K562 (cell line): ENCODE data around the gene PLPP1. TPM values are rescaled to one million over a fixed set of nuclear protein-coding genes. Genes with fewer than 3 reads are reported as not detected.

ENCODE experiments used
- JUND ChIP-seq, 2 experiments: IDR thresholded peaks; 2 replicates in 1 of 2; 3 replicates in 1 of 2; pipeline ENCODE4 v1.6.1; 2011; ENCODE audit warnings: borderline replicate concordance in 2 of 2, low read depth in 2 of 2, low read length in 2 of 2, improper control_type of control experiment in 1 of 2, missing biosample characterization in 1 of 2, missing genetic modification characterization in 1 of 2, missing genetic modification reagents in 1 of 2
- L3MBTL2 ChIP-seq: fragments of 450-650 bp; IDR thresholded peaks from 2 replicates; pipeline ENCODE4 v1.6.1; 2016; ENCODE audit warnings: mild to moderate bottlenecking, moderate library complexity
- NFE2 ChIP-seq: IDR thresholded peaks from 2 replicates; pipeline ENCODE4 v1.6.1; 2014; ENCODE audit warnings: antibody characterized with exemption, low read depth
- RNF2 ChIP-seq: sonication (generic); IDR thresholded peaks from 2 replicates; pipeline ENCODE4 v1.6.1; 2016
- ZNF212 ChIP-seq: fragments of 450-650 bp; formaldehyde crosslinking; IDR thresholded peaks from 2 replicates; pipeline ENCODE4 v1.4.0; 2020; ENCODE audit warnings: mild to moderate bottlenecking
- ZNF282 ChIP-seq: sonication (generic); formaldehyde crosslinking; IDR thresholded peaks from 2 replicates; pipeline ENCODE4 v1.8.1; 2023; ENCODE audit warnings: missing genetic modification reagents
- ZNF311 ChIP-seq: fragments of 250-450 bp; sonication (Bioruptor Pico); IDR thresholded peaks from 2 replicates; pipeline ENCODE4 v1.4.0; 2020; ENCODE audit warnings: mild to moderate bottlenecking, moderate library complexity
- ZNF436 ChIP-seq: fragments of 250-450, 450-650 bp; sonication (Bioruptor Pico); formaldehyde crosslinking; IDR thresholded peaks from 2 replicates; pipeline ENCODE4 v1.7.0; 2020; ENCODE audit warnings: mild to moderate bottlenecking
- polyA plus RNA-seq, 8 experiments: library from polyadenylated mRNA; depleted of rRNA in 4 of 8; stranded (reverse) in 5 of 8; unstranded in 3 of 8; fragments of >200 nt; fragmentation: Nextera tagmentation in 2 of 8; fragmentation: Illumina TruSeq in 1 of 8; extraction: Ambion mirVana in 2 of 8; extraction: Trizol in 1 of 8; gene quantifications; 2 replicates each; pipeline versions ENCODE4 v1.2.1 to v1.2.3, GENCODE V29; 2011 to 2014; ENCODE audit warnings: inconsistent platforms in 1 of 8, missing spikeins in 1 of 8
- total RNA-seq, 7 experiments: library from RNA; depleted of rRNA in 6 of 7; stranded (reverse); fragments of >200 nt in 6 of 7; fragmentation: Illumina TruSeq in 2 of 7; extraction: Trizol in 2 of 7; gene quantifications; 2 replicates each; pipeline versions ENCODE4 v1.2.1 to v1.2.3, GENCODE V29; 2011 to 2021; ENCODE audit warnings: low replicate concordance in 1 of 7
- TF ChIP-seq, protein P1 (sequence below), 2 experiments: fragments of 200-800 bp in 1 of 2; sonication (Bioruptor generic) in 1 of 2; sonication (generic) in 1 of 2; formaldehyde crosslinking in 1 of 2; IDR thresholded peaks in 1 of 2; conservative IDR thresholded peaks in 1 of 2; 2 replicates each; pipeline versions ENCODE4 v1.5.0 to v1.6.1; 2016 to 2020; ENCODE audit warnings: missing compliant biosample characterization in 1 of 2, missing genetic modification characterization in 1 of 2, missing genetic modification reagents in 1 of 2
- TF ChIP-seq, protein P2 (sequence below), 2 experiments: fragments of 450-650 bp; formaldehyde crosslinking in 1 of 2; IDR thresholded peaks; 2 replicates each; pipeline versions ENCODE4 v1.4.0 to v1.6.1; 2014 to 2020; ENCODE audit warnings: mild to moderate bottlenecking in 2 of 2, borderline replicate concordance in 1 of 2, low read depth in 1 of 2

The PLPP1 gene
- total and polyA plus RNA-seq, 9 of the 15 experiments (the other 6 are each of a cell fraction or from before 2014, with no cell fraction given), result 0.04 to 0.24 (median 0.04) TPM; not detected in 6

DNA sequence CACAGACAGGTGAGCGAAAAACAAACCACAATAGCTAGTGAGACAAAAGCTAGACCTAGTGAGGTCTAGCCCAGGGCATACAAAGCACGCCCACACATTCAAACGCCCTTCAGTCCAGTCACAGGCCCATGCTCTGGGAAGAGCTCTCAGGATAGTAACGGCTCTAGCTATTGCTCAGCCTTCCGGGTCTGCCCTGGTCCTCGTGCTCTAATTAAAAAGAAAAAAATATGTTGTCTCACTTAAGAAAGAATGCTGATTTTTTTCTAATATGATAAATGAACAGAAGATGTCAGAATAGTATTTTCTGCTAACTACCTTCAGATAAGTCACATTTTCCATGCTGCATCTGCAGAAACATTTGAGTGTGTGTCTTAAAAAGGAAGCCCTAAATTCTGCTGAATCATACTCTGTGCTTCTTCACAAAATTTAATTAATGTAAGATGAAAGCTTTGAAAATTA is 94.5 kb downstream of the PLPP1 start (continued):
- TF ChIP-seq, protein P1, sequence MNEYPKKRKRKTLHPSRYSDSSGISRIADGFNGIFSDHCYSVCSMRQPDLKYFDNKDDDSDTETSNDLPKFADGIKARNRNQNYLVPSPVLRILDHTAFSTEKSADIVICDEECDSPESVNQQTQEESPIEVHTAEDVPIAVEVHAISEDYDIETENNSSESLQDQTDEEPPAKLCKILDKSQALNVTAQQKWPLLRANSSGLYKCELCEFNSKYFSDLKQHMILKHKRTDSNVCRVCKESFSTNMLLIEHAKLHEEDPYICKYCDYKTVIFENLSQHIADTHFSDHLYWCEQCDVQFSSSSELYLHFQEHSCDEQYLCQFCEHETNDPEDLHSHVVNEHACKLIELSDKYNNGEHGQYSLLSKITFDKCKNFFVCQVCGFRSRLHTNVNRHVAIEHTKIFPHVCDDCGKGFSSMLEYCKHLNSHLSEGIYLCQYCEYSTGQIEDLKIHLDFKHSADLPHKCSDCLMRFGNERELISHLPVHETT (CRISPR knock-in tag; conservative IDR thresholded peaks at IDR 0.05 in 1 of 2, IDR thresholded peaks at IDR 0.05 in 1 of 2), result no peak
- TF ChIP-seq ZNF282 (CRISPR knock-in tag) (no peak), NFE2 (peak; percentile 83), JUND (IDR thresholded peaks at IDR 0.05; ENCODE audit: borderline replicate concordance, low read depth, low read length) (no peak), JUND (tag; IDR thresholded peaks at IDR 0.05; ENCODE audit: borderline replicate concordance, low read depth, low read length) (peak; percentile 62; the same call in 1 of the 3 replicates), ZNF212 (CRISPR knock-in tag) (no peak), L3MBTL2 (peak; percentile 44; the same call in 1 of the 2 replicates), ZNF311 (CRISPR knock-in tag) (no peak), ZNF436 (CRISPR knock-in tag) (no peak), RNF2 (no peak)
- TF ChIP-seq, protein P2, sequence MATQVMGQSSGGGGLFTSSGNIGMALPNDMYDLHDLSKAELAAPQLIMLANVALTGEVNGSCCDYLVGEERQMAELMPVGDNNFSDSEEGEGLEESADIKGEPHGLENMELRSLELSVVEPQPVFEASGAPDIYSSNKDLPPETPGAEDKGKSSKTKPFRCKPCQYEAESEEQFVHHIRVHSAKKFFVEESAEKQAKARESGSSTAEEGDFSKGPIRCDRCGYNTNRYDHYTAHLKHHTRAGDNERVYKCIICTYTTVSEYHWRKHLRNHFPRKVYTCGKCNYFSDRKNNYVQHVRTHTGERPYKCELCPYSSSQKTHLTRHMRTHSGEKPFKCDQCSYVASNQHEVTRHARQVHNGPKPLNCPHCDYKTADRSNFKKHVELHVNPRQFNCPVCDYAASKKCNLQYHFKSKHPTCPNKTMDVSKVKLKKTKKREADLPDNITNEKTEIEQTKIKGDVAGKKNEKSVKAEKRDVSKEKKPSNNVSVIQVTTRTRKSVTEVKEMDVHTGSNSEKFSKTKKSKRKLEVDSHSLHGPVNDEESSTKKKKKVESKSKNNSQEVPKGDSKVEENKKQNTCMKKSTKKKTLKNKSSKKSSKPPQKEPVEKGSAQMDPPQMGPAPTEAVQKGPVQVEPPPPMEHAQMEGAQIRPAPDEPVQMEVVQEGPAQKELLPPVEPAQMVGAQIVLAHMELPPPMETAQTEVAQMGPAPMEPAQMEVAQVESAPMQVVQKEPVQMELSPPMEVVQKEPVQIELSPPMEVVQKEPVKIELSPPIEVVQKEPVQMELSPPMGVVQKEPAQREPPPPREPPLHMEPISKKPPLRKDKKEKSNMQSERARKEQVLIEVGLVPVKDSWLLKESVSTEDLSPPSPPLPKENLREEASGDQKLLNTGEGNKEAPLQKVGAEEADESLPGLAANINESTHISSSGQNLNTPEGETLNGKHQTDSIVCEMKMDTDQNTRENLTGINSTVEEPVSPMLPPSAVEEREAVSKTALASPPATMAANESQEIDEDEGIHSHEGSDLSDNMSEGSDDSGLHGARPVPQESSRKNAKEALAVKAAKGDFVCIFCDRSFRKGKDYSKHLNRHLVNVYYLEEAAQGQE (IDR thresholded peaks at IDR 0.05; ENCODE audit: borderline replicate concordance), result peak; percentile 16; the same call in 1 of the 2 replicates
- TF ChIP-seq, protein P2 (CRISPR knock-in tag; IDR thresholded peaks at IDR 0.05; ENCODE audit: low read depth), result no peak
- TF ChIP-seq, all 486 proteins: peak for 23
